ENCODE results near the gene TMEM80.

DNA sequence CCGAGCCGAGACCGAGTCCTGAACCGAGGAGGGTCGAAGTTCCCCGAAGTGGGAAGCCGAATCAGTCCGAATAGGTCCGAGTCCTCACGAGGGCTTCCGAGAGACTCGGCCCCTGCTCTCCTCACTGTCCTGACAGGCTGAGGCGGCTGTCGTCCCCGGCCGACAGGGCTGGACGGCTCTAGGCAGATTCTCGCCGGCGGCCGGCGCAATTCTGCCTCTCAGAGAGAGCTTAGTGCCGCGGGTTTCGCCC lies 403 bp upstream of the TMEM80 start:
- TF ChIP-seq POLR2A (IDR thresholded peaks at IDR 0.05; ENCODE audit: low read depth, low read length) (no peak), FOS (IDR thresholded peaks at IDR 0.05; ENCODE audit: low read depth, low read length) (no peak), RCOR1 (IDR thresholded peaks at IDR 0.05; ENCODE audit: insufficient replicate concordance, low read length) (no peak), ELK1 (IDR thresholded peaks at IDR 0.05; ENCODE audit: borderline replicate concordance, low read depth, low read length) (no peak), SMC3 (IDR thresholded peaks at IDR 0.05; ENCODE audit: low read depth, low read length) (no peak), RAD21 (IDR thresholded peaks at IDR 0.05; ENCODE audit: low read length) (no peak)
- TF ChIP-seq, protein P1, sequence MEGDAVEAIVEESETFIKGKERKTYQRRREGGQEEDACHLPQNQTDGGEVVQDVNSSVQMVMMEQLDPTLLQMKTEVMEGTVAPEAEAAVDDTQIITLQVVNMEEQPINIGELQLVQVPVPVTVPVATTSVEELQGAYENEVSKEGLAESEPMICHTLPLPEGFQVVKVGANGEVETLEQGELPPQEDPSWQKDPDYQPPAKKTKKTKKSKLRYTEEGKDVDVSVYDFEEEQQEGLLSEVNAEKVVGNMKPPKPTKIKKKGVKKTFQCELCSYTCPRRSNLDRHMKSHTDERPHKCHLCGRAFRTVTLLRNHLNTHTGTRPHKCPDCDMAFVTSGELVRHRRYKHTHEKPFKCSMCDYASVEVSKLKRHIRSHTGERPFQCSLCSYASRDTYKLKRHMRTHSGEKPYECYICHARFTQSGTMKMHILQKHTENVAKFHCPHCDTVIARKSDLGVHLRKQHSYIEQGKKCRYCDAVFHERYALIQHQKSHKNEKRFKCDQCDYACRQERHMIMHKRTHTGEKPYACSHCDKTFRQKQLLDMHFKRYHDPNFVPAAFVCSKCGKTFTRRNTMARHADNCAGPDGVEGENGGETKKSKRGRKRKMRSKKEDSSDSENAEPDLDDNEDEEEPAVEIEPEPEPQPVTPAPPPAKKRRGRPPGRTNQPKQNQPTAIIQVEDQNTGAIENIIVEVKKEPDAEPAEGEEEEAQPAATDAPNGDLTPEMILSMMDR (conservative IDR thresholded peaks at IDR 0.05; ENCODE audit: low read depth, low read length), result no peak
- TF ChIP-seq, protein P2, sequence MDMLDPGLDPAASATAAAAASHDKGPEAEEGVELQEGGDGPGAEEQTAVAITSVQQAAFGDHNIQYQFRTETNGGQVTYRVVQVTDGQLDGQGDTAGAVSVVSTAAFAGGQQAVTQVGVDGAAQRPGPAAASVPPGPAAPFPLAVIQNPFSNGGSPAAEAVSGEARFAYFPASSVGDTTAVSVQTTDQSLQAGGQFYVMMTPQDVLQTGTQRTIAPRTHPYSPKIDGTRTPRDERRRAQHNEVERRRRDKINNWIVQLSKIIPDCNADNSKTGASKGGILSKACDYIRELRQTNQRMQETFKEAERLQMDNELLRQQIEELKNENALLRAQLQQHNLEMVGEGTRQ (IDR thresholded peaks at IDR 0.05; ENCODE audit: low read depth, low read length), result no peak
